Skeletal muscle tissue (tissue), 4 donors: ENCODE results near the gene TRDN. TPM values are rescaled to one million over a fixed set of nuclear protein-coding genes. Genes with fewer than 3 reads are reported as not detected.
A peak's percentile ranks its signal among the peaks of the same experiment; 100 is the strongest.

Experiments
- H3K27ac ChIP-seq: one replicate; pipeline ENCODE4 v1.7.0; 2013; ENCODE audit warnings: mild to moderate bottlenecking, low read depth, low read length, inconsistent platforms
- H3K27me3 ChIP-seq, 3 donors: one replicate each; pipeline ENCODE4 v1.7.0; 2013; ENCODE audit warnings: low read length in 3 of 3; ENCODE audit not compliant: control insufficient read depth in 3 of 3, insufficient read depth in 3 of 3
- H3K36me3 ChIP-seq, 3 donors: one replicate each; pipeline ENCODE4 v1.7.0; 2013; ENCODE audit warnings: low read length in 3 of 3; ENCODE audit not compliant: control insufficient read depth in 3 of 3, insufficient read depth in 3 of 3
- H3K4me1 ChIP-seq, 3 donors: one replicate each; pipeline ENCODE4 v1.7.0; 2013; ENCODE audit warnings: low read length in 3 of 3, mild to moderate bottlenecking in 3 of 3; ENCODE audit not compliant: control insufficient read depth in 3 of 3, insufficient read depth in 3 of 3
- H3K4me3 ChIP-seq, 3 donors: one replicate each; pipeline ENCODE4 v1.7.0; 2013; ENCODE audit warnings: low read length in 3 of 3
- H3K9ac ChIP-seq, 3 donors: one replicate each; pipeline ENCODE4 v1.7.0; 2013; ENCODE audit warnings: low read length in 3 of 3, mild to moderate bottlenecking in 3 of 3, moderate library complexity in 2 of 3, low read depth in 1 of 3
- H3K9me3 ChIP-seq, 3 donors: one replicate each; pipeline ENCODE4 v1.7.0; 2013; ENCODE audit warnings: low read length in 3 of 3; ENCODE audit not compliant: control insufficient read depth in 3 of 3
- total RNA-seq: library from RNA; depleted of rRNA; stranded (reverse); fragments of >200 nt; gene quantifications from one replicate; pipeline ENCODE4 v1.2.3, GENCODE V29; 2014
- donor health status: Osteomylitis.

Gene TRDN
- total RNA-seq, 1 donor from 2014 or later, result 73.1 TPM

- Histone ChIP-seq H3K4me1 (peaks cover 27 to 40% (median 34%) of the 10 kb centered on the region in 3 donors), H3K4me3 (no peak overlapping the region), H3K9ac (peak overlapping the region in 1 of 3 donors; percentile 20), H3K36me3 (peaks cover 0 to 2% (median 0%) of the 10 kb centered on the region in 3 donors), H3K27ac (no peak overlapping the region), H3K27me3 (no peaks in the 10 kb centered on the region), H3K9me3 (no peaks in the 10 kb centered on the region)
Observed at GRCh38 chr6:123415844-123416468, 220.8 kb downstream of the TRDN start.

- no peaks in the 10 kb centered on the region for H3K27me3 ChIP-seq
- H3K9ac ChIP-seq, result no peak overlapping the region
- peaks cover 0 to 2% (median 0%) of the 10 kb centered on the region in 3 donors for H3K36me3 ChIP-seq
- H3K9me3 ChIP-seq, result no peaks in the 10 kb centered on the region
- H3K4me1 ChIP-seq, result no peaks in the 10 kb centered on the region
- H3K4me3 ChIP-seq, result no peak overlapping the region
- no peak overlapping the region for H3K27ac ChIP-seq
Observed at GRCh38 chr6:123404975-123405374, 231.8 kb downstream of the TRDN start.

- no peak overlapping the region for H3K27ac ChIP-seq
- peaks cover 0 to 2% (median 0%) of the 10 kb centered on the region in 3 donors for H3K36me3 ChIP-seq
- H3K27me3 ChIP-seq, result no peaks in the 10 kb centered on the region
Observed at GRCh38 chr6:123402052-123402451, 234.7 kb downstream of the TRDN start.

GRCh38 chr6:123398072-123398471 is 238.7 kb downstream of the TRDN start:
- Histone ChIP-seq H3K27me3 (no peaks in the 10 kb centered on the region), H3K4me1 (peaks cover 0 to 3% (median 0%) of the 10 kb centered on the region in 3 donors), H3K36me3 (no peaks in the 10 kb centered on the region), H3K9ac (no peak overlapping the region), H3K9me3 (no peaks in the 10 kb centered on the region), H3K4me3 (no peak overlapping the region), H3K27ac (no peak overlapping the region)

More at GRCh38 chr6:123402052-123402451, 234.7 kb downstream of the TRDN start:
- Histone ChIP-seq H3K9me3 (no peaks in the 10 kb centered on the region), H3K4me3 (no peak overlapping the region), H3K4me1 (no peaks in the 10 kb centered on the region), H3K9ac (no peak overlapping the region)

GRCh38 chr6:123393331-123393730 is 243.4 kb downstream of the TRDN start:
- Histone ChIP-seq H3K4me1 (peaks cover 0 to 6% (median 0%) of the 10 kb centered on the region in 3 donors), H3K27me3 (no peaks in the 10 kb centered on the region), H3K27ac (no peak overlapping the region), H3K36me3 (peaks cover 0 to 6% (median 0%) of the 10 kb centered on the region in 3 donors), H3K4me3 (no peak overlapping the region), H3K9ac (no peak overlapping the region), H3K9me3 (no peaks in the 10 kb centered on the region)

GRCh38 chr6:123383718-123384117 is 253.0 kb downstream of the TRDN start:
- Histone ChIP-seq H3K9ac (no peak overlapping the region), H3K4me3 (no peak overlapping the region), H3K27ac (no peak overlapping the region), H3K4me1 (no peaks in the 10 kb centered on the region), H3K9me3 (no peaks in the 10 kb centered on the region), H3K36me3 (peaks cover 1 to 11% (median 2%) of the 10 kb centered on the region in 3 donors), H3K27me3 (no peaks in the 10 kb centered on the region)

GRCh38 chr6:123380257-123380656 is 256.5 kb downstream of the TRDN start:
- H3K4me3 ChIP-seq, result no peak overlapping the region
- H3K9me3 ChIP-seq, result no peaks in the 10 kb centered on the region
- H3K36me3 ChIP-seq, result peaks cover 6 to 21% (median 13%) of the 10 kb centered on the region in 3 donors
- H3K27ac ChIP-seq, result no peak overlapping the region
- no peak overlapping the region for H3K9ac ChIP-seq
- H3K4me1 ChIP-seq, result no peaks in the 10 kb centered on the region
- H3K27me3 ChIP-seq, result no peaks in the 10 kb centered on the region

GRCh38 chr6:123372737-123373136 is 264.0 kb downstream of the TRDN start:
- no peak overlapping the region for H3K9ac ChIP-seq
- H3K4me3 ChIP-seq, result no peak overlapping the region
- H3K27me3 ChIP-seq, result no peaks in the 10 kb centered on the region
- H3K36me3 ChIP-seq, result peaks cover 4 to 32% (median 17%) of the 10 kb centered on the region in 3 donors
- no peak overlapping the region for H3K27ac ChIP-seq
- no peaks in the 10 kb centered on the region for H3K4me1 ChIP-seq
- H3K9me3 ChIP-seq, result no peaks in the 10 kb centered on the region

- no peak overlapping the region for H3K4me3 ChIP-seq
- H3K9ac ChIP-seq, result no peak overlapping the region
- H3K36me3 ChIP-seq, result peaks cover 0 to 11% (median 8%) of the 10 kb centered on the region in 3 donors
- H3K27me3 ChIP-seq, result no peaks in the 10 kb centered on the region
- H3K9me3 ChIP-seq, result no peaks in the 10 kb centered on the region
- no peaks in the 10 kb centered on the region for H3K4me1 ChIP-seq
- no peak overlapping the region for H3K27ac ChIP-seq
Observed at GRCh38 chr6:123363912-123364311, 272.8 kb downstream of the TRDN start.

- no peaks in the 10 kb centered on the region for H3K4me1 ChIP-seq
- H3K36me3 ChIP-seq, result peaks cover 0 to 8% (median 4%) of the 10 kb centered on the region in 3 donors
- no peak overlapping the region for H3K9ac ChIP-seq
- no peak overlapping the region for H3K27ac ChIP-seq
- no peak overlapping the region for H3K4me3 ChIP-seq
- no peaks in the 10 kb centered on the region for H3K27me3 ChIP-seq
- H3K9me3 ChIP-seq, result no peaks in the 10 kb centered on the region
Observed at GRCh38 chr6:123360359-123360758, 276.4 kb downstream of the TRDN start.
